GM12874 (cell line): ENCODE measurements around the gene SDC1.

Experiments
- CTCF ChIP-seq: IDR thresholded peaks from 2 replicates; pipeline ENCODE4 v1.5.1; 2011; ENCODE audit warnings: low read depth, mild to moderate bottlenecking, control low read depth, low read length, moderate library complexity; ENCODE audit not compliant: insufficient read depth

Gene SDC1

GRCh38 chr2:20164734-20165478 lies 60.0 kb downstream of the SDC1 start:
- no peak for TF ChIP-seq CTCF

- no peak for TF ChIP-seq CTCF
These were observed 60.7 kb downstream of the SDC1 start for GRCh38 chr2:20164061-20164733.

- TF ChIP-seq CTCF, result no peak
These were observed 65.4 kb downstream of the SDC1 start for GRCh38 chr2:20159411-20160070.

GRCh38 chr2:20157193-20157891 lies 67.6 kb downstream of the SDC1 start:
- TF ChIP-seq CTCF, result no peak

GRCh38 chr2:20156836-20157192 lies 68.1 kb downstream of the SDC1 start:
- TF ChIP-seq CTCF, result no peak

- TF ChIP-seq CTCF, result no peak
These were observed 68.7 kb downstream of the SDC1 start for GRCh38 chr2:20156076-20156759.
